HUES64 (cell line): ENCODE measurements around the gene ZGPAT.
"Not testable (repeated sequence)": the region's sequence is repeated elsewhere in the genome, so short reads cannot be mapped to it uniquely, and the experiment has no call there.

ENCODE experiments used
- H3K27ac ChIP-seq: 2 replicates; pipeline ENCODE4 v1.7.0; 2013; ENCODE audit warnings: low read depth, low read length, inconsistent platforms
- H3K27me3 ChIP-seq: 2 replicates; pipeline ENCODE4 v1.6.1; 2013; ENCODE audit warnings: mild to moderate bottlenecking, low read length; ENCODE audit not compliant: insufficient read depth
- H3K36me3 ChIP-seq: 2 replicates; pipeline ENCODE4 v1.6.1; 2013; ENCODE audit warnings: mild to moderate bottlenecking, low read length; ENCODE audit not compliant: insufficient read depth
- H3K4me1 ChIP-seq: 2 replicates; pipeline ENCODE4 v1.6.1; 2013; ENCODE audit warnings: mild to moderate bottlenecking, low read length, moderate library complexity; ENCODE audit not compliant: insufficient read depth
- H3K4me3 ChIP-seq: 2 replicates; pipeline ENCODE4 v1.5.1; 2013; ENCODE audit warnings: mild to moderate bottlenecking, low read length, moderate library complexity
- H3K9ac ChIP-seq: 2 replicates; pipeline ENCODE4 v1.6.1; 2013; ENCODE audit warnings: mild to moderate bottlenecking, low read depth, low read length
- H3K9me3 ChIP-seq: 2 replicates; pipeline ENCODE4 v1.6.1; 2013; ENCODE audit warnings: low read depth, low read length; ENCODE audit not compliant: insufficient read depth
- WGBS: fragments of 150-250, 120-280 bp; methylation state at CpG from one replicate; pipeline ENCODE4 v1.1.7; 2013; ENCODE audit warnings: missing lambda C conversion rate; 5-methylcytosine and 5-hydroxymethylcytosine counted together

ZGPAT gene

GRCh38 chr20:63708301-63709148 is 686 bp downstream of the ZGPAT start:
- peak overlapping the region; percentile 82 for H3K9ac ChIP-seq
- H3K36me3 ChIP-seq: peaks cover 53% of the 10 kb centered on the region
- H3K27ac ChIP-seq: peak overlapping the region; percentile 18; the same call in 1 of the 2 replicates
- no peaks in the 10 kb centered on the region for H3K4me1 ChIP-seq
- H3K27me3 ChIP-seq: no peaks in the 10 kb centered on the region
- no peaks in the 10 kb centered on the region for H3K9me3 ChIP-seq
- WGBS: 26% methylated on average over 67 of the region's 67 CpGs
- peak overlapping the region; percentile 89 for H3K4me3 ChIP-seq

GRCh38 chr20:63709149-63709527 is 1.3 kb downstream of the ZGPAT start:
- no peak overlapping the region for H3K27ac ChIP-seq

GRCh38 chr20:63711085-63711645 is 3.3 kb downstream of the ZGPAT start:
- Histone ChIP-seq H3K4me1 (no peaks in the 10 kb centered on the region), H3K9ac (no peak overlapping the region), H3K4me3 (no peak overlapping the region), H3K27me3 (no peaks in the 10 kb centered on the region), H3K36me3 (peaks cover 49% of the 10 kb centered on the region), H3K27ac (no peak overlapping the region), H3K9me3 (no peaks in the 10 kb centered on the region)
- WGBS: 89% methylated on average over 12 of the region's 12 CpGs

More at GRCh38 chr20:63709149-63709527, 1.3 kb downstream of the ZGPAT start:
- Histone ChIP-seq H3K9me3 (no peaks in the 10 kb centered on the region), H3K9ac (no peak overlapping the region), H3K4me3 (peak overlapping the region; percentile 89), H3K36me3 (peaks cover 54% of the 10 kb centered on the region), H3K27me3 (no peaks in the 10 kb centered on the region), H3K4me1 (no peaks in the 10 kb centered on the region)
- WGBS: 96% methylated on average over 17 of the region's 17 CpGs

GRCh38 chr20:63712191-63712590 is 4.4 kb downstream of the ZGPAT start:
- Histone ChIP-seq H3K4me1 (no peaks in the 10 kb centered on the region), H3K27ac (no peak overlapping the region), H3K4me3 (no peak overlapping the region), H3K9me3 (no peaks in the 10 kb centered on the region), H3K27me3 (no peaks in the 10 kb centered on the region), H3K9ac (no peak overlapping the region), H3K36me3 (peaks cover 46% of the 10 kb centered on the region)
- 100% methylated on average over 1 of the region's 1 CpG for WGBS

GRCh38 chr20:63714858-63715257 is 7.0 kb downstream of the ZGPAT start:
- Histone ChIP-seq H3K4me1 (no peaks in the 10 kb centered on the region), H3K9ac (no peak overlapping the region), H3K27me3 (no peaks in the 10 kb centered on the region), H3K36me3 (peaks cover 62% of the 10 kb centered on the region), H3K4me3 (no peak overlapping the region), H3K27ac (no peak overlapping the region), H3K9me3 (peaks cover 3% of the 10 kb centered on the region; the same call in 1 of the 2 replicates)
- WGBS: 98% methylated on average over 2 of the region's 5 CpGs

GRCh38 chr20:63718996-63719395 is 11.2 kb downstream of the ZGPAT start:
- 90% methylated on average over 2 of the region's 2 CpGs for WGBS
- peaks cover 45% of the 10 kb centered on the region for H3K36me3 ChIP-seq

GRCh38 chr20:63722967-63723622 is 15.3 kb downstream of the ZGPAT start:
- not testable (repeated sequence) for H3K27me3 ChIP-seq, H3K4me3 ChIP-seq, H3K4me1 ChIP-seq, H3K9me3 ChIP-seq, H3K27ac ChIP-seq, H3K9ac ChIP-seq
- H3K36me3 ChIP-seq: peaks cover 25% of the 10 kb centered on the region
- WGBS: 90% methylated on average over 2 of the region's 2 CpGs

More at GRCh38 chr20:63718996-63719395, 11.2 kb downstream of the ZGPAT start:
- Histone ChIP-seq H3K9me3 (peaks cover 3% of the 10 kb centered on the region; the same call in 1 of the 2 replicates), H3K4me3 (no peak overlapping the region), H3K27me3 (no peaks in the 10 kb centered on the region), H3K4me1 (no peaks in the 10 kb centered on the region), H3K27ac (no peak overlapping the region), H3K9ac (no peak overlapping the region)

- H3K9ac ChIP-seq, H3K27me3 ChIP-seq, H3K27ac ChIP-seq, H3K4me1 ChIP-seq, H3K4me3 ChIP-seq, H3K9me3 ChIP-seq: not testable (repeated sequence)
- WGBS: 95% methylated on average over 18 of the region's 18 CpGs
- peaks cover 29% of the 10 kb centered on the region for H3K36me3 ChIP-seq
These were observed 22.4 kb downstream of the ZGPAT start for GRCh38 chr20:63730189-63730733.

GRCh38 chr20:63731410-63731809 is 23.6 kb downstream of the ZGPAT start:
- no peak overlapping the region for H3K9ac ChIP-seq

GRCh38 chr20:63732118-63733095 is 24.6 kb downstream of the ZGPAT start:
- peaks cover 5% of the 10 kb centered on the region for H3K27me3 ChIP-seq
- no peaks in the 10 kb centered on the region for H3K9me3 ChIP-seq
- H3K4me3 ChIP-seq: no peak overlapping the region
- peaks cover 5% of the 10 kb centered on the region; the same call in 1 of the 2 replicates for H3K4me1 ChIP-seq
- H3K9ac ChIP-seq: no peak overlapping the region
- 87% methylated on average over 38 of the region's 38 CpGs for WGBS
- H3K36me3 ChIP-seq: peaks cover 36% of the 10 kb centered on the region
- no peak overlapping the region for H3K27ac ChIP-seq

More at GRCh38 chr20:63731410-63731809, 23.6 kb downstream of the ZGPAT start:
- Histone ChIP-seq H3K4me1 (no peaks in the 10 kb centered on the region), H3K4me3 (no peak overlapping the region), H3K9me3 (no peaks in the 10 kb centered on the region), H3K27me3 (no peaks in the 10 kb centered on the region), H3K27ac (no peak overlapping the region), H3K36me3 (peaks cover 34% of the 10 kb centered on the region)
- WGBS: 89% methylated on average over 4 of the region's 5 CpGs
